Thyroid gland (tissue), 4 donors: Measurements from ENCODE around the gene TASL.

Experiments used
- CTCF ChIP-seq, 6 experiments: fragments of 200-600 bp in 3 of 6; fragments of 450-650 bp in 3 of 6; sonication (generic) in 3 of 6; IDR thresholded peaks; one replicate each; pipeline ENCODE4 v1.5.1; 2016 to 2019; ENCODE audit warnings: antibody characterized with exemption in 6 of 6, mild to moderate bottlenecking in 2 of 6, inconsistent platforms in 1 of 6, moderate library complexity in 1 of 6
- POLR2A ChIP-seq, 2 donors: fragments of 450-650 bp; IDR thresholded peaks; one replicate each; pipeline ENCODE4 v1.6.1; 2017; ENCODE audit warnings: antibody characterized with exemption in 2 of 2, mild to moderate bottlenecking in 2 of 2, moderate library complexity in 1 of 2

GRCh38 chrX:30612250-30612655 is 34.7 kb upstream of the TASL start:
- TF ChIP-seq CTCF (IDR thresholded peaks at IDR 0.05) (no peak), POLR2A (IDR thresholded peaks at IDR 0.05) (no peak)
